Retinal pigment epithelial cell (primary cell): ENCODE data around the gene PSMA6.
"Not testable (repeated sequence)": the region's sequence is repeated elsewhere in the genome, so short reads cannot be mapped to it uniquely, and the experiment has no call there.

Source experiments
- DNase-seq: peaks from one replicate; pipeline ENCODE4 v3.0.0-alpha.2; 2010; ENCODE audit warnings: low read depth
- H3K4me3 ChIP-seq: 2 replicates; pipeline ENCODE4 v1.5.1; 2011; ENCODE audit warnings: mild to moderate bottlenecking, low read length, control low read depth, moderate library complexity
- TF ChIP-seq, protein P1 (sequence below): conservative IDR thresholded peaks from 2 replicates; pipeline ENCODE4 v1.5.1; 2011; ENCODE audit warnings: low read depth, low read length, control low read depth, inconsistent platforms

The PSMA6 gene

DNA sequence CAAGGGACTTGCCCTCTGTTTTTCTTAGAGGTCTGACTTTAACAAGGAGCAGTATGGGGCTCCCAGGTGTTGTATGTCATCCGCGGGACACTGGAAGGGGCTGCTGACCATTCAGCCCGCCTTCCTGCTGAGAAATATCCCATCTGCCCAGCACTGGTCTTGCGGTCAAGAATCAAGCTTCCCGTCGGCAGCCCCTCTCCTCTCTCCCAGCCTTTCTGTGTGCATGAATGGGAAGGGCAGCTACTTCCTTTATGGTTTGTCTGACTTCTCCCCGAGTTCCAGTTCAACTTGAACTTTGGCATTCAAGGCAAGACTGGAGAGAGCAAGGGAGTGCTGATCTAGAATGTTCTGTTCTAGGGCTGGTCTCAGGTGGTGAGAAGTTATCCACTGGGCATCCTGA is 51.5 kb downstream of the PSMA6 start:
- DNase-seq = no peak
- TF ChIP-seq, protein P1, sequence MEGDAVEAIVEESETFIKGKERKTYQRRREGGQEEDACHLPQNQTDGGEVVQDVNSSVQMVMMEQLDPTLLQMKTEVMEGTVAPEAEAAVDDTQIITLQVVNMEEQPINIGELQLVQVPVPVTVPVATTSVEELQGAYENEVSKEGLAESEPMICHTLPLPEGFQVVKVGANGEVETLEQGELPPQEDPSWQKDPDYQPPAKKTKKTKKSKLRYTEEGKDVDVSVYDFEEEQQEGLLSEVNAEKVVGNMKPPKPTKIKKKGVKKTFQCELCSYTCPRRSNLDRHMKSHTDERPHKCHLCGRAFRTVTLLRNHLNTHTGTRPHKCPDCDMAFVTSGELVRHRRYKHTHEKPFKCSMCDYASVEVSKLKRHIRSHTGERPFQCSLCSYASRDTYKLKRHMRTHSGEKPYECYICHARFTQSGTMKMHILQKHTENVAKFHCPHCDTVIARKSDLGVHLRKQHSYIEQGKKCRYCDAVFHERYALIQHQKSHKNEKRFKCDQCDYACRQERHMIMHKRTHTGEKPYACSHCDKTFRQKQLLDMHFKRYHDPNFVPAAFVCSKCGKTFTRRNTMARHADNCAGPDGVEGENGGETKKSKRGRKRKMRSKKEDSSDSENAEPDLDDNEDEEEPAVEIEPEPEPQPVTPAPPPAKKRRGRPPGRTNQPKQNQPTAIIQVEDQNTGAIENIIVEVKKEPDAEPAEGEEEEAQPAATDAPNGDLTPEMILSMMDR = no peak
- no peak overlapping the region for H3K4me3 ChIP-seq

DNA sequence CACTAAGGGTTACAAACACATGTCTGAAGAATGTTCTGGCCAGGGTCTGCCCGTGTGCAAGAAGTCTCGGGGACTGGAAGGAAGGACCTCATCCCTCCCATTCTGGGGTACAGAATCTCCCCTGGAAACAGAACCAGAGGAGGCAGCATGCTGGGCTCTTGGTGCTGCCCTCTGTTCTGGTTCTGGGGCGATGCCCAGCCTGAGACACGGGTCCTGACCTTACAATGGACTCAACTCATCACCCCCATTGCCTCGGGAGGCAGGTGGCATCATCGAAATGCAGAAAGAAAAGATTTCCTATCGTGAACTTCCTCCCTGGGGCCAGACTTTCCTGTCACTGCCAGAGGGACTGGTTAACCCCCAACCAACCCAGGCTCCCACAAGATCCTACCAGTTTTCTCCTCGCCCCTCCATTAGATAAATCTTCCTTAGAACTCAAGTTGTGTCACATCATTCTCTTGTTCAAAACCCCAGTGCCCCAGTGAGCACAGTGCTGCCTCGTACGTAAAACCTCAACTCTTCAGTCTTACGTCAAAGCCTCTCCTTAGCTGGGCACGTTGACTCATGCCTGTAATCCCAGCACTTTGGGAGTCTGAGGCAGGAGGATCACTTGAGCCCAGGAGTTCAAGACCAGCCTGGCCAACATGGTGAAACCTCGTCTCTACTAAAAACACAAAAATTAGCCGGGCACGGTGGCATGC is 52.1 kb downstream of the PSMA6 start:
- H3K4me3 ChIP-seq = no peak overlapping the region
- TF ChIP-seq, protein P1 = no peak
- no peak for DNase-seq

DNA sequence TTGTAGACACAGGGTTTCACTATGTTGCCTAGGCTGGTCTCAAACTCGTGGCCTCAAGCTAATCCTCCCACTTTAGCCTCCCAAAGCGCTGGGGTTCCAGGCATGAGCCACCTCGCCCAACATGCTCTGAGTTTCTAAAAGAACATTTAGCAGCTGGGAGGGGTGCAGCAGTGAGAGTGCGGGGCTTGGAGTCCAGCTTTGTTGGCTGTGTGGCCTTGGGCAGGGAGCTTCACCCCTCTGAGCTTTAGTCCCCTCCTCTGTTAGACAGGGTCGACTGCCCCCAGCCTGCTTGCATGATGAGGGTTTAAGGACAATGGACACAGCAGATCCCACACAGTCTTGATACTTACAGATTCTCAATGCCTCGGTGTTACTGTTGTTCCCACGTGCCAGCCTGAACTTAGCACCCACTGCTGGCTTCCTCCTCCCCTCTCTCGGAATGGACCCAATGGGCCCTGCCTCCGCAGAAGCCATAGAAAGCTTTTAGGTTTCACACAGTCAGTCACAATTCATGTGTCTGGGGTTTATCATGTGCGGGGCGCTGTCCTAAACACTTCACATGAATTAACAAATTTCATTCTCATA is 54.6 kb downstream of the PSMA6 start:
- DNase-seq = no peak
- H3K4me3 ChIP-seq = no peak overlapping the region
- TF ChIP-seq, protein P1 = no peak

DNA sequence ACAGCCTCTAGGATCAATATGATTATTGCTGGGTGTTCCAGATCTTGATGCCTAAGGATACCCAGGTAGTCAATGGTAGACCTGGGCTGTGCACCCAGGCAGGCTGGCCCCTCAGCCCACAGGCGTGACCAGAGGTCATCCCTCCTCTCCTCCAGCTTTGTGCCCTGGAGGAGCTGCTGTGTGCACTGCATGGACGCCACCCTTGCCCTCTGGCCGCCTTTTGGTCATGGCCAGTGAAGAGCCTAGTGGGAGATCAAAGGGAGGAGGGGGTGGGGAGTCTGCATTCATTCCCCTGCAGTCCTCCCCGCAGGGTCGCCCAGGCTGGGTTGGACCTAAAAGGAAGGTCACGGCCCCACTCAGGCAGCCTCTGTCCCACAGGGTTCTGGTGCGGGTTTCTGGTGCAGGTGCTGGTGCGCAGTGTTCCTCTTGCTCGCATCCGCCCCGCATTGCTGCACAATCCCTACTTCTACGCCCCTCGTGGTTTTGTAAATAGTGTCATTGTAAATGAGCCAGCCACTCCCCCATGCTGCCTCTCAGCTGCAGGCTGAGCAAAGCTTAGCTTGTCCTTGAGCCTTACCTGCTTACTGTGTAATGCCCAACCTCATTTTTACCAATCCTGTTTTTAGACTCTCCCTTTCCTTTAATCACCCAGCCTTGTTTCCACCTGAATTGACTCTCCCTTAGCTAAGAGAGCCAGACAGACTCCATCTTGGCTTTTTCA is 55.3 kb downstream of the PSMA6 start:
- H3K4me3 ChIP-seq = no peak overlapping the region
- TF ChIP-seq, protein P1 = no peak
- DNase-seq = no peak

DNA sequence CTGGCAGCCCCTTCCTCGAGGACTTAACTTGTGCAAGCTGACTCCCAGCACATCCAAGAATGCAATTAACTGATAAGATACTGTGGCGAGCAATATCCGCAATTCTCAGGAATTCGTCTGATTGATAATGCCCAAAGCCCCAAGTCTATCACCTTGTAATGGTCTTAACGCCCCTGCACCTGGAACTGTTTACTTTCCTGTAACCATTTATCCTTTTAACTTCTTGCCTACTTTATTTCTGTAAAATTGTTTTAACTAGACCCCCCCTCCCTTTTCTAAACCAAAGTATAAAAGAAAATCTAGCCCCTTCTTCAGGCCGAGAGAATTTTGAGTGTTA is 55.8 kb downstream of the PSMA6 start:
- H3K4me3 ChIP-seq, DNase-seq: not testable (repeated sequence)

DNA sequence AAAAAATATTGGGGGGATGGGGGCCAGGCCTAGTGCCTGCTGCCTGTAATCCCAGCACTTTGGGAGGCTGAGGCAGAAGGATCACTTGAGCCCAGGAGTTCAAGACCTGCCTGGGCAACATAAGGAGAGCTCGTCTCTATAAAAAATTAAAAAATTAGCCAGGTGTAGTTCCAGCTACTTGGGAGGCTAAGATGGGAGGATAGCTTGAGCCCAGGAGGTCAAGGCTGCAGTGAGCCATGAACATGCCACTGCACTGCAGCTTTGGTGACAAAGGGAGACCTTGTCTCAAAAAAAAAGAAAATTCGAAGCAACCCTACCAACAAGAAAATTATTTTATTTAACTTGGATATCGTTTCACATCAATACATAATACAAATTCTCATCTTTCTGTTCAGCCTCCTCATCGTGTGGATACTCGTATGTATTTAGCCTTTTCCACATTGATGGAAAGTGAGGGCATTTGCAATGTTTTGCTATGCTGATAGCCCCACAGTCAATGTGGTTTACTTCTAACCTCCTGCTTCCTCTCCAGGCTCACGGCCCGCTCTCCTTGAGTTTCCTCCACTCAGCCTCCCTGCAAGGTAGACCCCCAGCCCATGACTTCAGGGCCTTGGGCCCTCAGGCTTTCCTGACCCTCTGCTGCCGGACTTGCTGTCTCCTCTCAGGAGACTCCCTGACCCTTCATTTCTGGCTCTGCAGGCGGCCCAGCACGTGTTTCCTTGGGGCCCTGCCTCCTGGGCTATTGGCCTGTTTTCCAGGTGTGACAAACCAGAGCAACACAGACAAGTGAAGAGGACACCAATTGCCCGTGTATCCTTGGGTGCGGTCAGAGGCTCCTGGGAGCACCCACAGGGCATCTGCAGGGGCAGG is 57.5 kb downstream of the PSMA6 start:
- no peak for DNase-seq
- H3K4me3 ChIP-seq = no peak overlapping the region
- TF ChIP-seq, protein P1 = no peak

DNA sequence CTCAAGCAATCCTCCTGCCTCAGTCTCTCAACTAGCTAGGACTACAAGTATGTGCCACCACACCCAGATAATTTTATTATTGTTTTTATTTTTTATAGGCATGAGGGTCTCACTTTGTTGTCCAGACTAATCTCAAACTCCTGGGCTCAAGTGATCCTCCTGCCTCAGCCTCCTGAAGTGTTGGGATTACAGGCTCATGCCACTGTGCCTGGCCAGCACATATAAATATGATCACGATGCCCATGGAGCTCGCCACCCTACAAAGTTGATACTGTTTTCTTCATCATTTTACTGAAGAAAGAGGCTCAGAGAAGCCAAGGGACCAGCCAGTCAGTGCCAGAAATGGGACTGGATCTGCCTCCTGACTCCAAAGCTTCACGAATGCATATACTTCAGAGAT is 59.3 kb downstream of the PSMA6 start:
- no peak overlapping the region for H3K4me3 ChIP-seq
- TF ChIP-seq, protein P1 = no peak

More for the DNA sequence above, 59.3 kb downstream of the PSMA6 start:
- no peak for DNase-seq
